GM21367 (cell line): ENCODE results near the gene CYP2J2.
"Not testable (repeated sequence)": the region's sequence is repeated elsewhere in the genome, so short reads cannot be mapped to it uniquely, and the experiment has no call there.

Experiments
- ATAC-seq: cut with Tn5 transposase; IDR thresholded peaks from one replicate; pipeline ENCODE4 v1.9.1; 2021; ENCODE audit not compliant: unreplicated experiment

The CYP2J2 gene, protein sequence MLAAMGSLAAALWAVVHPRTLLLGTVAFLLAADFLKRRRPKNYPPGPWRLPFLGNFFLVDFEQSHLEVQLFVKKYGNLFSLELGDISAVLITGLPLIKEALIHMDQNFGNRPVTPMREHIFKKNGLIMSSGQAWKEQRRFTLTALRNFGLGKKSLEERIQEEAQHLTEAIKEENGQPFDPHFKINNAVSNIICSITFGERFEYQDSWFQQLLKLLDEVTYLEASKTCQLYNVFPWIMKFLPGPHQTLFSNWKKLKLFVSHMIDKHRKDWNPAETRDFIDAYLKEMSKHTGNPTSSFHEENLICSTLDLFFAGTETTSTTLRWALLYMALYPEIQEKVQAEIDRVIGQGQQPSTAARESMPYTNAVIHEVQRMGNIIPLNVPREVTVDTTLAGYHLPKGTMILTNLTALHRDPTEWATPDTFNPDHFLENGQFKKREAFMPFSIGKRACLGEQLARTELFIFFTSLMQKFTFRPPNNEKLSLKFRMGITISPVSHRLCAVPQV

DNA sequence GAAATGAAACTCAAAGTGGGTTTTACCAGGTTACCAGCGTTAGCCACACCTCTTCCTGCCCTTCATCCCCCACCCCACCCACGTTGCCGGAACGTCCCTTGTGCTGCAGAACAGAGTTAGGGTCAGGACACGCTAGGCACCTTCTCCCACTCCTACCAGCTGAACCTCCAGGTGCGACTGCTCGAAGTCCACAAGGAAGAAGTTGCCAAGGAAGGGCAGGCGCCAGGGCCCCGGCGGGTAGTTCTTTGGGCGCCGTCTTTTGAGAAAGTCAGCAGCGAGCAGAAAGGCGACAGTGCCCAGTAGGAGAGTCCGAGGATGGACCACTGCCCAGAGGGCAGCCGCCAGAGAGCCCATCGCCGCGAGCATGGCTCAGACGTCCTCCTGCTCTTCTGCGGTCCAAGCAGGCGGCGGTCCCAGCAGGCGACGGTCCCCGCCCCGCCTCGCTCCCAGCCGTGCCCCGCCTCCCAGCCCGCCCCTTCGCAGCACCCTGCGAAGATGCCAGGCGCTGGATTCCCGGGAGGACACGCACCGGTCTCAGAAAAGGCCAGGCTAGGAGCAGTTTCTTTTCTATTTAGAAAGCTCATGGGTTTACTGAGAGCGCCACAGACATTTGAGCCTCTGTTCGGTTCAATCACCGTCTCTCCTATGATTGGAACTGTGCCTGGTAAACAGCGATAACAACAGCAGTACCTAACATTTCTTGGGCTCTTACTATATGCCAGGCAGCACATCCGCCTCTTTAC lies at the start of gene CYP2J2:
Gene CYP2J2, minus strand, starts transcription at position 393 of the 743 bp plus-strand sequence. Its CDS starts 27 bp downstream, at position 366.
- peak; percentile 91 for ATAC-seq

DNA sequence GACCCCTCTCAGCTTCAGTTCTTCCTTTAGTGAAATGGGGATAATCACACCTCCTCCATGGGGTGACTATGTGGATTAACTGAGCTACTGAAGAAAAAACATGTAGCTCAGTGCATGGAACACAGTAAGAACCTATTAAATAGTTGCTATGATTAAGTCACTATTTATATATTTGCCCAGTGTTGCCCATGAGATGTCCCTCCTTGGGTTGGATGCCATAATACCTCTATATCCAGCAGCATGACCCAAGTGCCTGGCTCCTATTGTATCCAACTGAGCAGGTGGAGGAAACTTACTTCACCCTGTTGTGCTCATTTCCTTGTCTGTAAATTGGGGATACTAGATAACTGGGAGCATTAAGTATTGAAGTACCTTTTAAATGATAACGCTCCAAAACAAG lies 47.1 kb upstream of the CYP2J2 start:
- ATAC-seq, result no peak

DNA sequence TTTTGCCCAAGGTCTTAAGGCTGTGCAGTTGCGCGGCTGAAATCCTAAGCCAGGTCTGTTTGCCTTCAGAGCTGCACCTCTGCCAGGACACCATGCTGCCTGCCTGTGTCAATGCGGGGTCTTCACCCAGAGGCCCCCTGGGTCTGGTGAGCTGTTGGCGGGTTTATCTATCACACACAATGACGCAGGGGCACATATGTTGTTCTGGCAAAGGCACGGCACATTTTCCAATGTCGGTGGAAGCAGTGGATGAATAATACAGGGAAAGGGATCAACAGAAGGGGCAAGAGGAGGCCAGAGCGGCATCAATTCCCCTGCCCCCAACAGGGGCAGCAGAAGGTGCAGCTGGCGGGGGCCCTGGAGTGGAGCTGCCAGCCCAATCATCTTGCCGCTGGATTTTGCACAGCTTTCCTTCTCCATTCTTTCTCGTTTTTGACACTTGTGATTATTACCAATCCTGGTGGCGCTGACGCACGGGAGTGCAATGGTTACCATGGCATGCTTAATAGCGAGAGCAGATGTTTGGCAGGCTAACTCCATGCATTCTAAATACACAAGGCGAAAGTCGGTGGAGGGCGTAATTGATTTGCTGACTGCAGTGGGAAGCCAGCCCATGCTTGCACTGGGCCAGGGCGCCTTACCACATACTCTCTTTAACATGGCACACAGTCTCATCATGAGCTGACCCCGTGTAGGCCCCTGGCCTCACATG lies 45.8 kb upstream of the CYP2J2 start:
- ATAC-seq, result no peak

DNA sequence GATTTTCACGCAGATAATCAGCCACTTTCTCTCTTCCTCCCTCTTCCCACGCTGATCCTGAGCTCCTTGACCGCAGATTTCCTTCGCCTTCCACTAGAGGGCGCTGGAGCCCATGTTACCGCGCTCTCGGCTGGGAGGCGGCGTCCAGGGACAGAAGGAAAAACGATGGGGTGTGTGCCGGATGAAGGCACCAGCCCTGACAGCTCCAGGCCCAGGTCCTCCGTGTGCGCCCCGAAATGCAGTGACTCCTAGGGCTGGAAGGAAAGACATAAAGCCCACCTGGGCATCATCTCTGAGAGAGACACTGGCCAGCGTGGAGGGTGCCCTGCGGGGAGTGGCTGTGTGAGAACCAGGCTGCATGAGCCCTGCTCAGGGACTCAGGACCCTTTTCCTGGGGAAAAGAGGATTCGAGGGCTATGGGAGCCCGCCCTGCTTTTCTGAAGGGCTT lies 44.9 kb upstream of the CYP2J2 start:
- peak; percentile 73 for ATAC-seq

DNA sequence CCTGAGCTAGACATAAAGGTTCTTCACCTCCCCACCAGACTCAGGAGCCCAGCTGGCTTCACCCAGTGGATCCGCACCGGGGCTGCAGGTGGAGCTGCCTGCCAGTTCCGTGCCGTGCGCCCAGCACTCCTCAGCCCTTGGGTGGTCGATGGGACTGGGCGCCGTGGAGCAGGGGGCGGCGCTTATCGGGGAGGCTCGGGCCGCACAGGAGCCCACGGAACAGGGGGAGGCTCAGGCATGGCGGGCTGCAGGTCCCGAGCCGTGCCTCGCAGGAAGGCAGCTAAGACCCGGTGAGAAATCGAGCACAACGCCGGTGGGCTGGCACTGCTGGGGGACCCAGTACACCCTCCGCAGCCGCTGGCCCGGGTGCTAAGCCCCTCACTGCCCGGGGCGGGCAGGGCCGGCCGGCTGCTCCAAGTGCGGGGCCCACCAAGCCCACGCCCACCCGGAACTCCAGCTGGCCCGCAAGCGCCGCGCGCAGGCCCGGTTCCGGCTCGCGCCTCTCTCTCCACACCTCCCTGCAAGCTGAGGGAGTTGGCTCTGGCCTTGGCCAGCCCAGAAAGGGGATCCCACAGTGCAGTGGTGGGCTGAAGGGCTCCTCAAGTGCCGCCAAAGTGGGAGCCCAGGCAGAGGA lies 43.1 kb upstream of the CYP2J2 start:
- ATAC-seq, result not testable (repeated sequence)

DNA sequence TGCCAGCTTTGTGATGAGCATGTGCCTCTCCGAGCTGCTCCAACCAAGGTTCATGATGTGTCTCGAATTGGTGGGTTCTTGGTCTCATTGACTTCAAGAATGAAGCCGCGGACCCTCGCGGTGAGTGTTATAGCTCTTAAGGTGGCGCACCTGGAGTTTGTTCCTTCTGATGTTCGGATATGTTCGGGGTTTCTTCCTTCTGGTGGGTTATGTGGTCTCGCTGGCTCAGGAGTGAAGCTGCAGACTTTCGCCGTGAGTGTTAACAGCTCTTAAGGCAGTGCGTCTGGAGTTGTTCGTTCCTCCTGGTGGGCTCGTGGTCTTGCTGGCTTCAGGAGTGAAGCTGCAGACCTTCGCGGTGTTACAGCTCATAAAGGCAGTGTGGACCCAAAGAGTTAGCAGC lies 42.2 kb upstream of the CYP2J2 start:
- not testable (repeated sequence) for ATAC-seq

DNA sequence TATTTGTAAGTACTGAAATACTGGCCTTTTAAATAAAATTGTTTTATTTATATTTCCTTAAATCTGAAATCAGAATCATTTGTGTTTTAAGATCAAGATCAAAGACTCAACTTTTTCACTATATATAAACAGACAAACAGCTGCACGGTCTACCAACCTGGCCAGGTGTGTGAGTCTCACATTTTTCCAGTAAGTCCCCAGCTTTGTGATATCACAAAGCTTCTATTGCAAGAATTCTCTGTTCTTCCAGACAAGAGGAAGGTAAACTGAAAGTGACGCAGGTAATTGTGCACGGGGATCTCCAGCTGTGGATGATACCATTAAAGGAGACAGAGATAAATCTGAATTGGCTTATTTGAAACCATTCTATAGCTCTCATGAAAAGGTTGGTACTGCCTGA lies 41.2 kb upstream of the CYP2J2 start:
- no peak for ATAC-seq

DNA sequence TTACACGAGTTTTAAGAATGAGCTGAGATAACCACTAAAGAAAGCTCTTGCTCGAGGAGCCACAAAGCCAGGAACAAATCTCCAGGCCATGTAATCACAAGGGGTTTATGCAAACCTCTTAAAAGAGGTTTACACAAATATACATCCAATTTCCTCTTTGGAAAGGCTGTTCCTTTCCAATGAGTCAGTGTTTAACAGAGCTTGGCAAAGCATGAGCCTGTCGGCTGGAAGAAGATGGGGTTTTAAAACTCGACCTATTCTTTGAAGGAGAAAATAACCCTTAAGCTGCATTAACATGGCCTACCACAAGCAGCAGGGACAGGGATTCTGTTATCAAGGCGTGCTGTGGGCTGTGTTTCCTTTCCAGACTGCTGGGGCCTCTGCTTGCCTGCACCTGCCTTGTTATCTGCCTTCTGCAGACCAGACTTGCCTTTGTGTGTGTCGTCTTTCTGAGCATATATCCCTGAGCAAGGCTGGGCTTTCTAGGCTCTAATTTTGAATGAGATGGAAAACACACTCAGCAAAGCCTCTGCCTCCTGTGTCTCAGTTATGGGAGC lies 40.6 kb upstream of the CYP2J2 start:
- ATAC-seq, result no peak

DNA sequence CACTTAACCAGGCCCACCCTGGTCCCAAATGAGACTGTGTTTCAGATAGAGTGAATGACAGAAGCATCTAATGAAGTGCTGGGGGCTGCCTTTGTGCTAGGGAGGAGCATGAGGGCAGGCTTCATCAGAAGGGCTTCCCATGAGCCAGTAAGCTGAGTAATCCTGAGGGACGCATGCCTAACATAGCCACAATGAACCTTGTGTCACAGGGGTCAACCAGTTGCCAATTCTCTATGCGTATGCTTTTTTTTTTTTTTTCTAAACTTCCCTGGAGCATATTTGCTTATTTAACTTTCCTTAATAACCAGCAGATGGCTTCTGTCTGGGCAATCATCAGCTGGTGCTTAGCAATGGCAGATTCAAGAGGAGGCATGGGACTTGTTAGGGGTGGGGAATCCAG lies 25.5 kb upstream of the CYP2J2 start:
- ATAC-seq, result no peak

DNA sequence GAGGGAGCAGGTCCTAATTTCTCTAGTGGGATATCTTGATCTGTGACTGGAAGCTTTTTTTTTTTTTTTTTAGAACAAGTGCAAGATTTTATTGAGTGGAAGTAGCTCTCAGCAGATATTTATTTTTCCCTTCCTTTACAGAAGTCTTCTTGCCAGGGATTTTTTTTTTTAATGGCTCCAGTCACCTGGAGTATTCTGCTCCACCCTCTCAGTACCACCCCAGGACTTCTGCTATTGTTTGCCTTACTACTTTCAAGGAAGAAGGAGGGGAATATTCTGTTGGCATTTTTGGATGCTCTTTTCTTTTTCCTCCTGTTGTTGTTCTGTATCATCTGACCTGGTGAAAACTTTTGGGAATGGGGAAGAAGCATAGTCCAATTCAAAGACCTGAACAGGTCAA lies 23.1 kb upstream of the CYP2J2 start:
- no peak for ATAC-seq

DNA sequence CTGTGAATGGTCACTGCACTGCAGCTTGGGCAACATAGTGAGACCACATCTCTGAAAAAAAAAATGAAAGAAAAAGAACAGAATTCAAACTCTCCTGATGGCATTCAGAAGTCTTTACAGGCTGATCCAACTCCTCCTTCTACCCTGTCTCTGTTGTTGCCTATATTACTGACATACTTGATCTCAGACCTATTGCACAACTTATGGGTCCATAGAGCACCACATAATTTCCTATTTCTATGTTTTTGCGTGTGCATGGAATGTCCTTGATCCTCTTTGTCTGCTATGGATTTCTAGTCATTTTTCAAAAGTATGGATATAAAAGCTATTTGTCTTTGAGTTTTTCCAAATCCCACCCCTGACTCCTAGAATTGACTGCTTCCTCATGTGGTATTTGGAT lies 22.4 kb upstream of the CYP2J2 start:
- ATAC-seq, result no peak

DNA sequence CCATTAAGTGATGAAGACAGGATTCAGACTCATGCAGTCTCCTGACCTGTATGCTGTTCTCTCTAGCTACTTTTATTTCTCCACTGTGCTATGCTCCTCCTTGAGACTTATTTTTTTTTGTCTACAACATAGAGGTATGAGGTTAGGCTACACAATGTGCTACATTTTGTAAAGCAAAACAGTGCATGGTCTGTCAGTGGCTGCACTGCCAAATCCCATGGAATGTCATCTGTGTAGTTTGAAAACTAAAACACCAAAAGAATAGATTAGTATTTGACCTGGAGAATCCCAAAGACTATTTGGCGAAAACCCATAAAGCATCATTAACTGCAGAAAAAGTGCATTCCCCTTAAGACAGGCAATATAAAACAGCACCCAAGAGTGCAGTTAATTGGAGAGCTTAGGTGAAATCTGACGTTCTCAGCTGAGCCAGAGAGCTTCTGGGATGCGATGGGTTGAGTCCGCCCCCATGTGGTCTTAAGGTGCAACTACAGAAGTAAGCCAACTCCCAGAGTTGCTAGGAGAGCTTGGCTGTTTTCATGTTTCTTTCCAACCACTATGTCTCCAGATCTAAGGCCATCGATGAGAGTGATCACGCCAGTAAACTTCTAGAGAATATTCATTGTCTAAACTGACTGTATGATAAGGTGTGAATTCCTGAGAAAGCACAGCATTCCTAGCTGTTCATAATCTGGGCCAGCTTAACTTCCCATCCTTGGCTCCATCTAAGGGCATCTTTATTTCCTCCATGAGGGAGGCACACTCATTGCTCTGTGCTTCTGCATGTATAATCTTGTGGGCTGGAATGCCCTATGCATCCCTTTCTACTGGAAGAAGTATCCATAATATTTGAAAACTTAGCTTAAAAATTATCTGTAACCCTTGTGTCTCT lies 20.7 kb upstream of the CYP2J2 start:
- peak; percentile 94 for ATAC-seq

DNA sequence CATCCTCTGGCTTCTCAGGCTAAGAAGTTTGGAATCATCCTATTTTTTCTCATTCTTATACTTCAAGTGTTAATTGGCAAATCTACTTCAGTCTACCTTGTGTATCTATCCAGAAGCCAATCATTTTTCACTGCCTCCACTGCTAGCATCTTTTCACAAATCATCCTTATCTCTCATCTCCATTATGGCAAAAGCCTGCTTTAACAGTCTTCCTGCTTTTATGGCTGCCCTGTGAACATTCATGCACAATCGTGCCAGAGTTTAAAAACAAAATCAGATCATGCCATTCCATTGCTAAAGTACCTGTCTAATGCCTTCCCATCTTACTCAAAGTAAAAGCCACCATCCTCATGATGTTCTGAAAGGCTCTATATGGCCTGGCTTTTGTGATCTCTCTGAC lies 19.2 kb upstream of the CYP2J2 start:
- ATAC-seq, result no peak

DNA sequence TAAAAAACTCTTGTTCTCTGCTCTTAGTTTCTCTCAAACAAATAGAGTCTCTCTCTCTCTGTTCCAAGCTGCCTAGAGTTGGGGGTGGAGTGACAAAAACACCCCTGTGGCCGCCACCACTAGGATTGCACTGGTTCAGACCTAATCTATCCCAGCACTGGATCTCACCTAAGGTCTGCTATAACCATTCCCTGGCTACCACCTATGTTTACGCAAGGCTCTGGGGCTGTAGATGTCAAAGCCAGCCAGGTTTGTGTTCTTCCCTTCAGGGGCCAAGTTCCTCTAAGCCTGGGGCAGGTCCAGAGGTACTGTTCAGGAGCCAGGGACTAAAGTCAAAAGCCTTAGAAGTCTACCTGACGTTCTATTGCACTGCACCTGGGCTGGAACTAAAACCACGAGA lies 12.8 kb upstream of the CYP2J2 start:
- ATAC-seq, result no peak

DNA sequence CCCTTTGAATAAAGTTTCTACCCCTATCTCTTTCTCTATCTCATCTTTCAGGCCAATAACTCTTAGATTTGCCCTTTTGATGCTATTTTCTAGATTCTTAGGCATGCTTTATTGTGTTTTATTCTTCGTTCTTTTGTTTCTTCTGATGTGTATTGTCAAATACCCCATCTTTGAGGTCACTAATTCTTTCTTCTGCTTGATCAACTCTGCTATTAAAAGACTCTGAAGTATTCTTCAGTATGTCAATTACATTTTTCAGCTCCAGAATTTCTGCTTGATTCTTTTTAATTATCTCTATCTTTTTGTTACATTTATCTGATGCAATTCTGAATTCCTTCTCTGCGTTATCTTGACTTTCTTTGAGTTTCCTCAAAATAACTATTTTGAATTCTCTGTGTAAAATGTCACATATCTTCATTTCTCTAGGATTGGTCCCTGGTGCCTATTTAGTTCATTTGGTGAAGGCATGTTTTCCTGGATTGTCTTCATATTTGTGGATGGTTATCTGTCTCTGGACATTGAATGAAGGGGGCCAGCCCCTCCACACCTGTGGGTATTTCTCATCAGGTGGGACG lies 11.2 kb upstream of the CYP2J2 start:
- no peak for ATAC-seq

DNA sequence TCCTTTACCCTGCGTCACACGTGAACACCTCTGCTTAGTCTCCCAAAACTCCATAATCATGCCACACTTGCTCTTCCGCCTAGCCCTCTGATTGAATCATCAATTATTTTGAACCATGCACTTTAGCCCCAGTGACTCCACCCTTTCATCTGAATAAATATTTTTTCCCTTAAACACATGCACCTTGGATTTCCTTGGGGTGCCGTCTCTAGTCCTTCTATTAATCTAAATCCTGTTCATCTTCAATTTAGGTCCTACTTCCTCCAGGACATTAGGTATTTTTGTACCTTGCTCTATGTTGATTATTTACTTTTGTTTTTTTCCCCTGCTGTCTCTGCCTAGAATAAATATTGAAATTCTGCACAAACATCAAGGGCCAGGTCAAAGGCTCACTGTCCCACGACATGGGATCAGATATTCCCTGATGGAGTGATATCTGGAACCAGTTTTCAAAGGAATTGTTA lies 9.8 kb upstream of the CYP2J2 start:
- no peak for ATAC-seq

DNA sequence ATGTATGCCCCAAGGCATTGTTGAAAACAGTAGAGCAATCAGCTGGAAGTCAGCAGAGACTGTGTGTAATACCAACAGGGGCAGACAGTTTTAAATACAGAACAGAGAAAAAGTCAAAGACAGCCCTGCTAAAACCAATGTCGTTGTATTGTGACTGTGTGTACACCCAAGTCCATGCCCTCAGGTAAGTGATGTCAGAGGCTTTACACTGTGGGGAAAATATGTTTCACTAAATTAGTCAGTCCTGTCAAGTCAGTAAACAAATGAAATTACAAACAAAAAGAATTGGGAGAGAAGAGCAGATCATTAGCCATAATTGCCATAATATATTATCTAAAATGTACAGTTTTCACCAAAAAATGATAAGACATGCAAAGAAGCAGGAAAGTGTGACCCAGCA lies 2.4 kb upstream of the CYP2J2 start:
- ATAC-seq, result no peak

DNA sequence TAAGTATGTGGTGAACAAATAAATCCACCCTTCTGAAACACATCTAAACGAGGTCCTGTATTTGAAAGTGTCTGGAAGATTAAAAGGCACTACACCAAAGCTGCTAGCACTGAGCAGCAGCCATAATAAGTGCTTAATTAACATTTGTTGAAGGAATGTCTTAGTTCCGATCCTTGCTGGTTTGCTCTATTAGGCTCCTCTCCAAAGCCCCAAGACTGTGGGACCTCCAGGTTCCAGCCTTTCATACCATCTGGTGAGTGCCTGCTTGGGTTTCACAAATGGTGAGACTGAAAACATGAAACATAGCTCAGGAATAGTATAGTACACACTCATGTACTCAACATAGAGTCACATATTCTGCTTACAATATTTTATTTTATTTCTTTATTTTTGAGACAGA lies 640 bp upstream of the CYP2J2 start:
- ATAC-seq, result no peak

DNA sequence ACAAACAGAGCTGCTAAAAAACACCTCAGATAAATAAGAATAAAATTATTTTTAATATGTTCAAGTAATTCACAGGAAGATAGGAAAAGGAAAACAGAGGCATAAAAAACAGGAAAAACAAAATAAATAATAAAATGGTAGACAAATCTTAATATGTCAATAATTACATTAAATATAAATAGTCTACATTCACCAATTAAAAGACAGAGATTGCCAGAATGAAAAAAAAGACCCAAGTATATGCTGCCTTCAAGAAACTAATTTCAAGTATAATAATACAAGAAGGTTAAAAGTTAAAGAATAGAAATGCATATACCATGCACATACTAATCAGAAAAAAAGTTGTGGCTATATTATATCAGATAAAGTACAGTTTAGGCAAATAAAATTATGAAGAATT lies 1.9 kb downstream of the CYP2J2 start:
- no peak for ATAC-seq
